Uterine smooth muscle cell (primary cell): ENCODE data around the gene RAX2. TPM values are rescaled to one million over a fixed set of nuclear protein-coding genes. Genes with fewer than 3 reads are reported as not detected.

Experiments used
- total RNA-seq: library from RNA; depleted of rRNA; stranded (reverse); fragments of >200 nt; gene quantifications from 2 replicates; pipeline ENCODE4 v1.2.3, GENCODE V29; 2014

The RAX2 gene
- total RNA-seq = not detected in 2 replicates

GRCh38 chr19:3771906-3772455 lies at the start of gene RAX2:
Gene RAX2, minus strand, starts transcription at chr19:3772228. Its CDS starts 486 bp downstream, at chr19:3771742.

GRCh38 chr19:3785938-3786824 lies 14.2 kb upstream of the RAX2 start, which contains the start of gene MATK:
Gene MATK, minus strand, starts transcription at chr19:3786381. Its CDS starts 1,246 bp downstream, at chr19:3785135.

GRCh38 chr19:3762501-3763459 lies 9.2 kb downstream of the RAX2 start, which contains the start of gene MRPL54:
Gene MRPL54, plus strand, starts transcription at chr19:3762682. Its CDS starts 19 bp downstream, at chr19:3762701.

GRCh38 chr19:3761382-3762129 lies 10.5 kb downstream of the RAX2 start, which contains the start of gene APBA3:
Gene APBA3, minus strand, starts transcription at chr19:3761692. Its CDS starts 1,428 bp downstream, at chr19:3760264.

Other genes with a start within 250 kb of the RAX2 start
- gene TEKTIP1, start 233.1 kb downstream of the RAX2 start, total RNA-seq = not detected in 2 replicates
- gene MFSD12, start 214.6 kb downstream of the RAX2 start, total RNA-seq = 77.8 and 117 TPM in 2 replicates
- 74.5 and 87.6 TPM in 2 replicates for gene HMG20B, start 199.3 kb downstream of the RAX2 start, total RNA-seq
- gene GIPC3, start 186.8 kb downstream of the RAX2 start, total RNA-seq = under 0.01 TPM in 1 of 2 replicates, not detected in the other
- 1.4 and 1.6 TPM in 2 replicates for gene TBXA2R, start 165.4 kb downstream of the RAX2 start, total RNA-seq
- gene CACTIN, start 145.4 kb downstream of the RAX2 start, total RNA-seq = 29.1 and 34.2 TPM in 2 replicates
- gene PIP5K1C, start 71.8 kb downstream of the RAX2 start, total RNA-seq = 18.8 and 25.5 TPM in 2 replicates
- under 0.01 and 0.12 TPM in 2 replicates for gene TJP3, start 63.8 kb downstream of the RAX2 start, total RNA-seq
- gene APBA3, start 10.5 kb downstream of the RAX2 start, total RNA-seq = 19.6 and 20.5 TPM in 2 replicates
- gene MRPL54, start 9.5 kb downstream of the RAX2 start, total RNA-seq = 37.2 and 39.9 TPM in 2 replicates
- not detected in 2 replicates for gene MATK, start 14.2 kb upstream of the RAX2 start, total RNA-seq
- not detected in 2 replicates for gene ZFR2, start 96.8 kb upstream of the RAX2 start, total RNA-seq
- under 0.01 TPM in 1 of 2 replicates, not detected in the other for gene ATCAY, start 108.5 kb upstream of the RAX2 start, total RNA-seq
- gene NMRK2, start 160.8 kb upstream of the RAX2 start, total RNA-seq = not detected in 2 replicates
- gene DAPK3, start 198.9 kb upstream of the RAX2 start, total RNA-seq = 133 and 147 TPM in 2 replicates
- 2,814 and 3,752 TPM in 2 replicates for gene EEF2, start 213.2 kb upstream of the RAX2 start, total RNA-seq
- 10.7 and 12.5 TPM in 2 replicates for gene PIAS4, start 235.5 kb upstream of the RAX2 start, total RNA-seq